SW 1271 (cell line): ENCODE results near the gene ZFP36.
"Not testable (repeated sequence)": the region's sequence is repeated elsewhere in the genome, so short reads cannot be mapped to it uniquely, and the experiment has no call there.

Experiments
- DNase-seq, 2 experiments: peaks; one replicate each; lab custom pipeline; 2025; lab: John Stamatoyannopoulos, UW

ZFP36 gene, protein sequence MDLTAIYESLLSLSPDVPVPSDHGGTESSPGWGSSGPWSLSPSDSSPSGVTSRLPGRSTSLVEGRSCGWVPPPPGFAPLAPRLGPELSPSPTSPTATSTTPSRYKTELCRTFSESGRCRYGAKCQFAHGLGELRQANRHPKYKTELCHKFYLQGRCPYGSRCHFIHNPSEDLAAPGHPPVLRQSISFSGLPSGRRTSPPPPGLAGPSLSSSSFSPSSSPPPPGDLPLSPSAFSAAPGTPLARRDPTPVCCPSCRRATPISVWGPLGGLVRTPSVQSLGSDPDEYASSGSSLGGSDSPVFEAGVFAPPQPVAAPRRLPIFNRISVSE

DNA sequence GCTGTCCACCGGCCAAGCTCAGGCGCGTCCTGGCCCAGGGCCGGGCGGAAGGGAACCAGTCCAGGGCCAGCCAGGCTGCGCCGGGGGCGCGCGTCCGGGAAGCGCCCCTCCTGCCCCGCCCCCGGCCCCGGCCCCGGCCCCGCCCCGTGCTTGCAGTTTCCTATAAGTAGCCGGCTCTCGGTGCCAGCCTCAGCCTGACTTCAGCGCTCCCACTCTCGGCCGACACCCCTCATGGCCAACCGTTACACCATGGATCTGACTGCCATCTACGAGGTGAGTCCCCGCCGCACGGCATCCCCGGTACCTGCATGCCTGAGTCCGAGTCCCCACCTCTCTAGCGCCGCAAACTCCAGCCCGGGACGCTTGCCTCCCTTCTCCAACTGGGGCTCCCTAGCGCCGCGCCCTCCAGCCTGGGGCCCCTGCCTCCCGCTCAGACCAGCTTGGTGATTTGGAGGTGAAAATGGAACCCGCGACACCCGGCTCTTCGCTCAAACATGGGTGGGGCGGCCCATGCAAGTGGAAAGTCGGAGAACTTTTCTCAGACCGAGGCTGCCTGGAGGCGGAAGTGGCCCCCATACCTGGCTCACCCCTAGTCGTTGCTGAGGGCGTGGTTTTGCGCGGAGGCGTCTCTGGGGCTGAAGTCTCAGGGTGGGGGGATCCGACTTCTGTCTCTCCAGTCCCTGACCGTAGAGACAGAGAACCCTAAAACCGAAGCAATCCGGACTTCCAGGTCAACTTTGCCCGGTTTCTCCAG lies at the start of gene ZFP36:
TSS of gene ZFP36 (plus strand) at position 192 of the 754 bp plus-strand sequence. CDS start at position 250, 58 bp downstream.
- DNase-seq, result peak; percentile 23 to 70

DNA sequence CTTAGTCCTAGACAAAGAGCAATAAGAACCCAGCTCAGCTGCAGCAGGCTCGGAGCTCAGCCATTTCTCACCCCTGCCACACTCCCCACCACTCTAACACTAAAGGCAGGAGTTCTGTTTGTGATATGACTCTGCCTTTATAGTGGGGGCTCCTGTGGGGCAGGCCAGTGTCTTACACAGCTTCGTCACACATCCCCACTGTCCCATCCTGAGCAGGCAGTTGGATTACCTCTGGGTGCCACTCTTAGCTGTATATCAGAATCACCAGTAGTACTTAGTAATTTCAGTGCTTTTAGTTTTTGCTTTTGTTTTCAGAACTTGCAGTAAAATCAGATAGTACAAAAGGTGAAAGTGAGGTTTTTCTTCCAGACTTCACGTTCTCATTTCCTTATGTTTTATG lies 47.6 kb upstream of the ZFP36 start:
- DNase-seq, result no peak

DNA sequence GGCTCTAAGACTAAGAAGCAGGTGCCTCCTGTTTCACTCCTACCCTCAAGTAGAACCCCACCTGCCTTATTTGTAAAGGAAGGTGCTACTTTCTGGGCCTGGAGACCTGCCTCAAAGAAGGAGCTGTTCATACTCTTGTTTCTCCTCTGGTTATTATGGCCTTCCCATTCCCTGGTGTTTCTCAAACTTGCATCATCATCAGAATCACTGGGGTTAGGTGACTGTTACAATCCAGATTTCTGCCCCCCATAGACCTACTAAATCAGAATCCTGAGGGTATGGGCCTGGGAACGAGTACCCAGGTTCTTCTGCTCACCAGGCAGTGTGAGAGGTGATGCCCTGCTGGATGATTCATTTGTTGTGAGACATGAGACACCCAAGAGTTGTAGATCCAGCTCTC lies 46.0 kb upstream of the ZFP36 start:
- DNase-seq, result no peak

DNA sequence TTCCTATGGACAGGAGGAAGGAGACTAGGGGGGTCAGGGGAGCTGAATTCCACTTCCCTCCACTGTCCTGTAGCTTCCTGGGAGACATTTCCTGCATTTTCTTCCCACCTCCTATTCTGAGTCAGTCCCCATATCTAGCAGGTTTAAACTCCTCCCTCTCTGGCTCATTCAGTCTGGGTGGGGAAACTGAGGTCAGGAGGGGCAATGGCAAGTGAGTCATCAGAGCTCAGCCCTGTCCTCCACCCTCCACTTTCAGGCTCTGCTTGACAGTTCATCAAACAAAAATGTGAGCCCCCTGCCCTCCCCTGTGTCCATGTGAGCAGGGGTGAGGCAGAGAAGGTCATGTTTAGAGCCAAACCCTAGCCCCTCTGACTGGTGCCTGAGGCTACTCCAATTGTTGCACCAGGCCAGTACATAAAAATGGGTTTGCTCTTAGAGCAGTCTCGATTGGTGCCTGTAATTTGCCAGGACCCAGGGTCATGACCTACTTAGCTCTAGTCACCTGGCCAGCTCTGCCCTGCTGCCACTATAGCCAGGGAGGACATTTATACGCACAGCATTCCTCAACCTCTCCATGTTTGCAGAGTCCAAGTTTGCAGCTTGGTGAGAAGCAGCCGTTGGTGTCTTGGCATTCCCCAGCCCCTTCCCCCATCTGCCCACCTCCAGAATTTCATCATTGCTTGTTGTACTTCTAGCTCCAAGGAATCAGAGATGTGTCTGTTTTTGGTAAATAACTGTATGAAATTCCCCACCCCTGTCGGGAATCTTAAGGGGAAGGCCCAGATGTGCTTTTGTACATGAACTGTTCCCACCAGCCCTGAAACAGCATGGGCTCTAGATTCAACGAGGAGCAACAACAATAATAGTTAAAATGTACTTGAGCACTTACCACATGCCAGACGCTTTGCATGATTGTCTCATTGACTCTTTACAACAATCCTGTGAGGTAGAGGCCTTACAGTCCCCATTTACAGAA lies 43.7 kb upstream of the ZFP36 start:
- no peak for DNase-seq

DNA sequence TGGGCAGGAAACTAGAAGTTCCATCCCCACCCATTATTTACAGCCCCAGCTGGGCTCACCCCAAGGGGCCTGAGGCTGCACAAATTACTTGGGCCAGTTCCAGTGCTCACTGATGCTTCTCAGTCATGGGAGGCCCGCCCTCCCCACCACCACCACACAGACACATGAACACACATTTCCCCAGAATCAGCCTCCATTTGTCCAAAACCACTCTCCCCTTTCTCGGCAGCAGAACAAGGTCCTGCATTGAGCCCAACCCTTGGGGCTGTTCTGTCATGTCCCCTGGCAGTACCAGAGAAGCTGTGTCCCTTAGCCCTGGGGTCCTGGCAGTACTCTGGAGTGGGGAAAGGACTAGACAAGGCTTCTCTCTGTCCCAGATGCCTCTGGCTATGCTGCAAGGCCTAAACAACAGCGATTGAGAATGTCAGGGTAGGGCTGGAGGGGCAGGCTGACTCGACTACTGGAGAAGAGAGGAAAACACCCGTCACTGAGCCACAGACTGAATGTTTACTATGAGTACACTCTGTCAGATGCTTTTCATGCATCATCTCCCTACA lies 42.7 kb upstream of the ZFP36 start:
- DNase-seq, result no peak

DNA sequence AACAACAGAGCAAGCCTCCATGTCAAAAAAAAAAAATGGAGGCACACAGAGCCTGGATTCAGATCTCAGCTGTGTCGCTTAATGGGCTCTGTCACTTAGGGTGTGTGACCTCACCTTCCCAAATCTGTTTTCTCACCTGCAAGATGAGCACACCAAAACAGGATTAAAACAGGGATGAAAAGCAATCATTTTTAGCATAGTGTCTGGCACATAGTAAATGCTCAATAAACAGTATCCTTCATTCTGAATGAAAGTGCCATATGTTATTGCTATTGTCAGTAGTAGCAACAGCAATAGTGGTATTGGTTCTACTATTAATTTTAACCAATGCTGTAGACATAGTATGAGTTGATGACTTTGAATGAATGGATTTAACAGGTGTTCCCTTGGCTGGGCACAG lies 41.1 kb upstream of the ZFP36 start:
- no peak for DNase-seq

DNA sequence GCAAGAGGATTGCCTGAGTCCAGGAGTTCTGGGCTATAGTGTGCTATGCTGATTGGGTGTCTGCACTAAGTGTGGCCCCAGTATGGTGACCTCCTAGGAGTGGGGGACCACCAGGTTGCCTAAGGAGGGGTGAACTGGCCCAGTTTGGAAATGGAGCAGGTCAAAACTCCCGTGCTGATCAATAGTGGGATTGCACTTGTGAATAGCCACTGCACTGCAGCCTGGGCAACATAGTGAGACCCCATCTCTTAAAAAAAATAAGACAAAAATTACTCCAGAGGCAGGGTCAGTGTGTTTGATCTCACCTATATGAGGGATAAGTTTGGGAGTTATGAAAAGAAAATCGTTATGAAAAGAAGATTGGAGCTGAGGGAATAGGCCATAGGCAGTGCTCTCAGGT lies 37.4 kb upstream of the ZFP36 start:
- DNase-seq, result no peak

DNA sequence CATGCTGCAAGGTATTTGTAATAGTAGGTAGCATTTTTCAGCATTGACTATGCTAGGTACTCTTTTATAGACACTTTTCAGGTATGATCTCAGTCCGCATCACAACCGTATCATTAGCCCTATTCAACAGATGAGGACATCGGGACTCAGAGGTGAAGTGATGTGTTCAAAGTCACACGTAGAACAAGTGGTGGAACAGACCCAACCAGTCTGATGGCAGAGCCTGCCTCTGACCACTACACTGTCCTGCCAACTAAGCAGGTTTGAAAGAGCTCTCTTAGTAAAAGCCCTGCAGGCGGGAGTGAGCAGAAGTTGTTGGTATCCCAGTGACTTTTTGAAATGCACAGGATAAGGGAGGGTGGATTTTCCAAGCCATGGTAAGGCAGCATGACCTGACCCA lies 35.9 kb upstream of the ZFP36 start:
- no peak for DNase-seq

DNA sequence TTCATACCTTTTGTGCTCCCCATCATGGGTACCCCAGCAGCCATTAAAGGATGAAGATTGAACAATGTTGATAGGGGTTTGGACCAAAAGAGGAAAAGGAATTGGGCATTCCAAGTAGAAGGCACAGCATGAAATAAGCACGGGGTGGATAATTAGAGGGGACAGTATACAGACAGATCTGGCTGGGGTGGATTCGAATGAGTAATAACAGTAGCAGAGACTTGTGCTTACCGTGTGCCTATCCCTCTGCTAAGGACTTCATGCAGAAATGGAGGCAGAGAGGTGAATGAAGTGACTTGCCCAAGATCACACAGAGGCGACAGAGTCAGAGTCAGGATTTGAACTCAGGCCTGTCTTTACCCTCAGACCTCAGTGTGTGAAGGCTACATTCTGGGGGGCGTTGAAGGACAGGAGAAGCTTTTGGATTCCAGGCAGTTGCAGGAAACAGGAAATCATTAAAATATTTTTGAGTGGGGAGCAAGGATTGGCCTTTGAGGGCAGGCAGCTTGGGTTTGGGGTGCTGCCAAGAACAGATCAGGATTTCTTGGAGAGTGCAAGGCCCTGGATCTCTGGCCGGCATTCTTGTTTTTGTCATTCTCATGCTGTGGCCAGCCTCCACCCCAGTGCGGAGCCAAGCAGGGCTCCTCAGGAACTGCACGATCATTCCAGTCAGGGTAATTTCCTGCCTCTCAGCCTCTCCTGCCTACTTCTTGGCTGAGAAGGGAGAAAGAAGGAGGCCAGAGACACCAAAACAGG lies 34.4 kb upstream of the ZFP36 start:
- DNase-seq, result no peak

DNA sequence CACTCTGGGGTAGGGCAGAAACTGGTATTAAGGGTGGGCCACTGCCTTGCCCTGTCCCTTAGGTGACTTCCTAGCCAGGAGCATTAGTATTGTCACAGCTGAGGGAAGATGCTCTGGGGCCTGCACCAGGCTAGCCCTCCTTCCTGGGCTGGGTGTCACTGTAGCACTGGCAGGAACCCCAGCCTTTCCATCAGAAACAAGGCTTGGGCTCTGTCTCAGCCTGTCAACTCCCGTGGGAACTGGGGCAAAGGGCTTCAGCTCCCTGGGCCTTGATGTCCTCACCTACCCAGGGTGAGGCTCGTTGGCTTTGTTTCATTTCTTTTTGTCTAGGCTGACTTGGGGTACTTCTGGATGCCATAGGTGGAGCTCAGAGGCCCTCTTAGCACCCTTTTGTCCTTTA lies 33.7 kb upstream of the ZFP36 start:
- no peak for DNase-seq

DNA sequence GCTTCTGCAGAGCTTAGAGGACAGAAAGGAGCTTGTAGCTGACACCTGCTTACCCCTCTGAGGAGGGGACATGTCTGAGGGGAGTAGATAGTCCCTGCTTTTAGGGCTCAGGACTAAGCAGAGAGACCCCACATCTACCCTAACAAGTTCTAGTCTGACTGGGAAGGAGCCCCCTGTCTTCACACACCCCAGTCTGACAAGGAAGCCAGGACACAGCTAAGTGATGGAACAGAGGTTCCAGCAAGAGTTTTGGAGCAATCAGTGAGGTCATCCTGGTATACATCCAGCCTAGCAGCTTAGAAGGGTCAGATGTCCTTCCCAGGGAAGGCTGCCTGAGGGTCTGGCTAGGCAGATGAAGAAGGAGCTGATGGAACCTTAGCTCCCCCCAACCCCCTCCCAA lies 30.7 kb upstream of the ZFP36 start:
- no peak for DNase-seq

DNA sequence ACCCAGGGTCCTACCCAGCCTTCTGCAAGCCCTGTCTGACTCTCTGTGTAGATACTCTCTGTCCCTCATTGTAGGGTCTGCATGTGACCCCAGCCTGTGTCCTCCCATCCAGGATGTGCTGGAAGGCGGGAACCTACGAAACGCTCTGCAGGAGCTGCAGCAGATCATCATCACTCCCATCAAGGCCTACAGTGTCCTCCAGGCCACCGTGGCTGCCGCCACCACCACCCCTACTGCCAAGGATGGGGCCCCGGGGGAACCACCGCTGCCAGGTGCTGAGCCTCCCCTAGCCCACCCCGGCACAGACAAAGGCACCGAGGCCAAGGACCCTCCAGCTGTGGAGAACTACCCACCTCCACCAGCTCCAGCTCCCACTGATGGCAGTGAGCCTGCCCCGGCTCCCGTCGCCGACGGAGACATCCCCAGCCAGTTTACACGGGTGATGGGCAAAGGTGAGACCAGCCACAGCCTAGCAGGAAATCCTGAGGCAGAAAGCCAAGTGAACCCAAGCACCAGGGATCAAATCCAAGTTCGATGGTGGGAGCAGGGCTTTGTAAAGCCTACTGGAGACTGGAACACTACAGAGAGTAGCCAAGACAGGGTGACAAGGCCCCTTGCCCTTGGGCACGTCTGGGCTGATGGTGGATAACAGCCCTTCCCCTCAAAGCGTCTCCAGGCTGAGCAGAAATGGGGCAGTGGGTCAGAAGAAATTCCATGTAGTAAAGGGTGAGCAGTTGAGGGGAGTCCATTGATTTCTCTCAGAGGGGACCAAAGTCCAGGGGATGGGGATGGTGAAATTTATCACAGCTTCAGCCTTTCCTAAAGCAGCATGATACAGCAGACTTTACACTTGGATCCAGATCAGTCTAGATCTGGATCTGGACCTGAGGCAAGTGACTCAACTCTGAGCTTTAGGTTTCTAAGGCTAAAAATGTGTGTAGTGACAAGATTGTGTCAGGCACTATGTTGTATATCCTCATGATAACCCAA lies 29.0 kb upstream of the ZFP36 start:
- no peak for DNase-seq

DNA sequence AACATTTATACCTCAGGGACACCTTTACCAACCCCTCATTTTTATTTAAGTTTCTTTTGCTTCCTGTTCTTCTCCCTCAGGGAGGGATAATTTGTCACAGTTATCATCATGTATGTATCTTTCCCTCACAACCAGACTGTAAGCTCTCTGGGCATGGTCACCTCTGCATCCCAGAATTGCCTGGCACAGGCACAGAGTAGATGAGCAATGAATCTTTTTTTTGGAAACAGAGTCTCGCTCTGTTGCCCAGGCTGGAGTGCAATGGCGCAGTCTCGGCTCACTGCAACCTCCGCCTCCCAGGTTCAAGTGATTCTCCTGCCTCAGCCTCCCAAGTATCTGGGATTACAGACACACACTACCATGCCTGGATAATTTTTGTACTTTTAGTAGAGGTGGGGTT lies 27.3 kb upstream of the ZFP36 start:
- DNase-seq, result not testable (repeated sequence)

DNA sequence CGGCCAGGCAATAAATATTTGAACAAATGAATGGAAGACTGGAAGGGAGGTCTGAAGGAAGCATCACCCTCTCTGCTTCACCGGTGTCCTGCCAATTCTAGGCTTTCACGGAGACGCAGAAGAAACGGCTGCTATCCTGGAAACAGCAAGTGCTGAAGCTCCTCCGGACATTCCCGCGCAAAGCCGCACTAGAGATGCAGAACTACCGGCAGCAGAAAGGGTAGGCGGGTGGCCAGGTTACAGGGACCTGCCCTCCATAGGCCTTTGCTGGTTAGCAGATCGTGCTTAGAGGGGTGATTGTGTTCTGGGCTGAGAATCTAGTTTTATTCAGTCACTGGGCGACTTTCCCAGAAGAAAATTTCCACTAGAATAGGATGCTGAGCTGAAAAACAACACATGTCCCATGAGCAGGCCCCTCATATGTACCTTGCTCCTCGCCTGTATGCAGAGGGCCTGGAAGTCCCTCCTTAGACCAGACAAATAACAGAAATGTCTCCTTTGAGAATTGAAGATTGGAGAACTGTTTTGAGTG lies 26.7 kb upstream of the ZFP36 start:
- no peak for DNase-seq

DNA sequence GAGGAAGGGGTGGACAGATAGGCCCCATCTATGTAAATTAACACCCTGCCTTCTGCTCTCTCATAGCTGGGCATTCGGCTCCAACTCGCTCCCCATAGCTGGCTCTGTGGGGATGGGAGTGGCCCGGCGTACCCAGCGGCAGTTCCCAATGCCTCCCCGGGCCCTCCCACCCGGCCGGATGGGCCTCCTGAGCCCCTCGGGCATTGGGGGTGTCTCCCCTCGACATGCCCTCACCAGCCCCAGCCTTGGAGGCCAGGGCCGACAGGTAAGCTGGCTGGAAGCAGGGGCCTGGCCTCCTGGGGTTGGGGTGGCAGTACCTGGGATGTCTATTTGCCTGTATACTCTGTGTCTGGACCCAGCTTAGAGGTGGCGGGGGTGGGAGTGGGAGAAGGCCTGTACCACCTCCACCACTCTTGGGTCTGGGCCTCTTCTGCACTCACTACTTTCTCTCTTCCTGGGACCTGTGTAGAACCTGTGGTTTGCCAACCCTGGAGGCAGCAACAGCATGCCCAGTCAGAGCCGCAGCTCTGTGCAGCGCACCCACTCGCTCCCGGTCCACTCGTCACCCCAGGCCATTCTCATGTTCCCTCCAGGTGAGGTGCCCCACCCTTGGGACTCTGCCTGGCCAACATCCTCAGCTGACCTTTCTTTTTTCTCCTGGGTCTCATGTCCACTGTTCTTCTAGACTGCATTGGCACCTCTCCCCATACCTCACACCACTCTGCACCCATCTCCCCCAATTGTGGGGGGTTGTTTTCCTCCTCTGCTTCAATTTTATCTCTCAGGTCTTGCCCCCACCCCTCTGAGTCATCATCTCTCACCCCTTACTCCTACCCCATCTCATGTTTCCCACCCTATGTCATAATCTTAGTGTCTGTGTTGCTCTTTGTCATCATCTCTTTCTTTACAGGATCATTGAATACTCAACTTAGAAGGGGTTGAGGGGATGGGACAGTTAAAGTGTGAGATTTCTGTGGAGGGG lies 25.8 kb upstream of the ZFP36 start:
- no peak for DNase-seq

DNA sequence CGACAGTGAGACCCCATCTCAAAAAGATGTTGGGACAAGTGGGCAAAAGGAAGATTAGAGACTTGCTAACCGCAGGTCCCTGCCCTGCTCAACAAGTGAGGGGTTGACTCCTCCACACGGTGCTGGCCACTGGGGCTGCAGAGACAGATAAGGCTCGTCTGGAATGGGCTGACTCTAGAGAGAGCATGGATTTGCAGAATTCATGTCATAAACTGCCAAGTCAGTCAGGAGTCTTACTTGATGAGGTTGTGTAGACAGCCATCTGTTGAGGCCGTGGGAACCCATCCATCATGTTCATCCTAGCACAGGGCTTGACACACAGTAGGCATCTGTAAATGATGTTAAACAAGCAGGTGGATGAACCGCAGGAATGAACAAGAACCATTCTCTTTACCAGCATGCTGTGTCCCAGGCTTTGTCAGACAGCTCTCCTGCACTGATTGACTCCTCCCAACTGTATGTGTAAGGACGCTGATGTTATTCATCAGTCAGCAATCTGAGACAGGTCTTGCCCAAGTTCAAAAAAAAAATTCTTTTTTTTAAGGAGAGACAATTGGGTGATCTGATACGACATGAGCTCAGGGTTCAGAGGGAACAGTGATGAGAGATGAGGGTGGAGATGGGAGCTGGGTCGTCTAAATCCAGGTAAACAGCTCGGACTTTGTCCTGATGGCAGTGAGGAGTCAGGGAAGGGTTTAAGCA lies 24.6 kb upstream of the ZFP36 start:
- DNase-seq, result peak in 1 of 2 experiments; percentile 6

DNA sequence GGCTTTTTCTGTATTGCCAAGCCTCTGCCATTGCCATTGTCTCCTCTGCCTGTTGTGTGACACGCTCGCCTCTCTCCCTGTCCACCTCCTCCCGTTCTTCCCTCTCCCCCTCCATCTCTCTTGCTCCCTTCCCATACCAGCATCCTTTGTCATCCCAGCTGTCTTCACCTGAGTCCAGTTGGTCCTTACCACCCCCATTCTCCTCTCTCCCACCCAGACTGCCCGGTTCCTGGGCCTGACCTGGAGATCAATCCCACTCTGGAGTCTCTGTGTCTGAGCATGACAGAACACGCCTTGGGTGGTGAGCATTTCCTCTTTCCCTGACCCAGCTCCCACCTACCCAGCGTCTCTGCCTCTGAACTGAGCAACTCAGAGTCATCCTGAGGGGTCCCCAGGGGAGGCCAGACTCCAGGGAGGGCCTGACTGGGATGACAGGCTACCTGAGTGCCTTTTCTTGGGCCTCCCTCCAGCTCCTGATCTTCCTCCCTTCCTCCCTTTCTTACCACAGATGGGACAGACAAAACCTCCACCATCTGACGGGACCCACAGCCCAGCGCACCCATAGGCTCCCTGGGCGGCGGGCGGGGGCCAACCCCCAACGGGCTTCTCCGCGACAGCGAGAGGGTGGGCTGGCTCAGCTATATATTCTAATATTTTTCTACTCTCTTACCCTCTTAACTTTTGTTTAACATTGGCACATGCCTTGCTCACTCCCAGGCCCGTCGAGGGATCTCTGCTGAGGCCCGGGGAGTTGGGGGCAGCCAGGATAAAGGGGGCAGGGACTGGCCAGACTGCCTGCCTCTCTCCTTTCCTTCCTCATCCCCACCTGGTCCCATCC lies 23.4 kb upstream of the ZFP36 start:
- DNase-seq, result no peak
